ENCODE results near the gene NOTO.

DNA sequence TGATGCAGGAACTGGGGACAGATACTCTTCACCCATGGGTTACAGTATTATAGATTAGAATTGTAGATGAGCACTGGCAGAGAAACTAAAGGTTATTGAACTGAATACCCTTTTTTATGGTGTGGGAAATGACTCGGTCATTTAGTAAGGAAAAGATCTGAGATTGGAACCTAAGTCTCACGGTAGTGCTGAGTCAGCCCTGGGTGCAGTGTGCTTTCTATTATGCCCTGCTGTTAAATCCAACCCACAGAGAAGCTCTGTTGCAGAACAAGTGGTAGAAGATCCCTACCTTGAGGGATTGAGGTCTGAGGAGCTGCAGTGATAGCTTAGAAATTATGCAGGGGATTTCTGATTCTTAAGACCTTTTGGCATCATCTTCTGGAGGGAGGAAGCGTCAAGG, 44.5 kb downstream of the NOTO start:
- TF ChIP-seq, protein P1, sequence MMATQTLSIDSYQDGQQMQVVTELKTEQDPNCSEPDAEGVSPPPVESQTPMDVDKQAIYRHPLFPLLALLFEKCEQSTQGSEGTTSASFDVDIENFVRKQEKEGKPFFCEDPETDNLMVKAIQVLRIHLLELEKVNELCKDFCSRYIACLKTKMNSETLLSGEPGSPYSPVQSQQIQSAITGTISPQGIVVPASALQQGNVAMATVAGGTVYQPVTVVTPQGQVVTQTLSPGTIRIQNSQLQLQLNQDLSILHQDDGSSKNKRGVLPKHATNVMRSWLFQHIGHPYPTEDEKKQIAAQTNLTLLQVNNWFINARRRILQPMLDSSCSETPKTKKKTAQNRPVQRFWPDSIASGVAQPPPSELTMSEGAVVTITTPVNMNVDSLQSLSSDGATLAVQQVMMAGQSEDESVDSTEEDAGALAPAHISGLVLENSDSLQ (IDR thresholded peaks at IDR 0.05) = no peak
- no peak for TF ChIP-seq ZNF384 (IDR thresholded peaks at IDR 0.05)
- TF ChIP-seq FOXK2 (IDR thresholded peaks at IDR 0.05) = no peak
- no peak for TF ChIP-seq TARDBP (IDR thresholded peaks at IDR 0.05)
- TF ChIP-seq CTBP1 (IDR thresholded peaks at IDR 0.05; ENCODE audit: borderline replicate concordance) = no peak
- no peak for TF ChIP-seq SP1 (IDR thresholded peaks at IDR 0.05)
- no peak for TF ChIP-seq BHLHE40 (IDR thresholded peaks at IDR 0.05; ENCODE audit: borderline replicate concordance)
- TF ChIP-seq LEF1 (IDR thresholded peaks at IDR 0.05; ENCODE audit: borderline replicate concordance) = no peak
- TF ChIP-seq ELF4 (IDR thresholded peaks at IDR 0.05) = no peak
- TF ChIP-seq NFRKB (IDR thresholded peaks at IDR 0.05) = no peak
- TF ChIP-seq ARNT (IDR thresholded peaks at IDR 0.05) = no peak

All from HEK293T (cell line).